Uterus (tissue), 4 donors: ENCODE measurements around the gene TOPBP1. TPM values are rescaled to one million over a fixed set of nuclear protein-coding genes. Genes with fewer than 3 reads are reported as not detected.

Experiments used
- DNase-seq, 2 donors: peaks; one replicate each; pipeline ENCODE4 v3.0.0-alpha.2; 2019 to 2020
- H3K27ac ChIP-seq, 2 donors: fragments of 200-600 bp; sonication (generic); 1 replicate in 1 of 2; 2 replicates in 1 of 2; pipeline ENCODE4 v1.5.1; 2016 to 2018
- H3K27me3 ChIP-seq, 2 donors: fragments of 200-600 bp; sonication (generic); one replicate each; pipeline ENCODE4 v1.5.1; 2018 to 2019; ENCODE audit warnings: control low read depth in 1 of 2
- H3K36me3 ChIP-seq, 2 donors: fragments of 200-600 bp; sonication (generic); one replicate each; pipeline ENCODE4 v1.5.1; 2019; ENCODE audit warnings: control low read depth in 1 of 2
- H3K4me1 ChIP-seq, 2 donors: fragments of 200-600 bp; sonication (generic); one replicate each; pipeline ENCODE4 v1.5.1; 2018 to 2019; ENCODE audit warnings: control low read depth in 1 of 2
- H3K4me3 ChIP-seq, 2 donors: fragments of 200-600 bp; sonication (generic); 1 replicate in 1 of 2; 2 replicates in 1 of 2; pipeline ENCODE4 v1.5.1; 2018 to 2019; ENCODE audit warnings: mild to moderate bottlenecking in 1 of 2
- H3K9me3 ChIP-seq, 2 donors: fragments of 200-600 bp; sonication (generic); one replicate each; pipeline ENCODE4 v1.5.1; 2019; ENCODE audit warnings: control low read depth in 1 of 2
- CTCF ChIP-seq, 4 experiments: fragments of 200-600 bp in 2 of 4; fragments of 450-650 bp in 2 of 4; sonication (generic) in 2 of 4; IDR thresholded peaks; one replicate each; pipeline ENCODE4 v1.5.1; 2016 to 2019; ENCODE audit warnings: antibody characterized with exemption in 4 of 4, mild to moderate bottlenecking in 2 of 4, moderate library complexity in 1 of 4
- POLR2A ChIP-seq, 2 donors: fragments of 450-650 bp; IDR thresholded peaks; one replicate each; pipeline ENCODE4 v1.6.1; 2016; ENCODE audit warnings: antibody characterized with exemption in 2 of 2, mild to moderate bottlenecking in 1 of 2, moderate library complexity in 1 of 2
- intact Hi-C: fragments of 100-400 bp; cut with DNase I; formaldehyde crosslinking; loops from one replicate; pipeline ENCODE4 v1.15.1; 2023; ENCODE audit warnings: low total_unique reads
- total RNA-seq, 4 donors: library from RNA; depleted of rRNA in 3 of 4; stranded (reverse); fragments of >200 nt in 3 of 4; gene quantifications; one replicate each; pipeline versions ENCODE4 v1.1.0 to v1.2.4, GENCODE V29; 2014 to 2023
- donor health status: DM: yes; HTN: yes; CAD: no.

The TOPBP1 gene
- total RNA-seq, 4 donors from 2014 or later: 12.3 to 51.6 (median 20.5) TPM

- peak overlapping the region; percentile 62 to 83 for H3K4me3 ChIP-seq
- H3K36me3 ChIP-seq: no peaks in the 10 kb centered on the region
- DNase-seq: no peak
- H3K27ac ChIP-seq: peak overlapping the region; percentile 63 to 86
- H3K27me3 ChIP-seq: no peaks in the 10 kb centered on the region
- intact Hi-C loops: no loop called here
- H3K9me3 ChIP-seq: no peaks in the 10 kb centered on the region
- TF ChIP-seq POLR2A (IDR thresholded peaks at IDR 0.05) (no peak), CTCF (IDR thresholded peaks at IDR 0.05) (no peak)
- H3K4me1 ChIP-seq: peaks cover 0 to 7% of the 10 kb centered on the region in 2 donors
Observed at GRCh38 chr3:133662278-133662651, 524 bp upstream of the TOPBP1 start.

GRCh38 chr3:133659806-133660205 lies 1.9 kb downstream of the TOPBP1 start:
- Histone ChIP-seq H3K36me3 (no peaks in the 10 kb centered on the region), H3K4me3 (no peak overlapping the region), H3K27ac (no peak overlapping the region), H3K27me3 (no peaks in the 10 kb centered on the region), H3K9me3 (no peaks in the 10 kb centered on the region), H3K4me1 (peaks cover 0 to 7% of the 10 kb centered on the region in 2 donors)
- intact Hi-C loops: no loop called here
- DNase-seq: no peak
- no peak for TF ChIP-seq POLR2A (IDR thresholded peaks at IDR 0.05)
- no peak for TF ChIP-seq CTCF (IDR thresholded peaks at IDR 0.05)

GRCh38 chr3:133655731-133656515 lies 5.8 kb downstream of the TOPBP1 start:
- H3K27me3 ChIP-seq: no peaks in the 10 kb centered on the region
- TF ChIP-seq CTCF (IDR thresholded peaks at IDR 0.05): no peak
- no peak for TF ChIP-seq POLR2A (IDR thresholded peaks at IDR 0.05)
- no peak for DNase-seq
- H3K4me1 ChIP-seq: peaks cover 0 to 7% of the 10 kb centered on the region in 2 donors
- intact Hi-C loops: no loop called here
- no peaks in the 10 kb centered on the region for H3K36me3 ChIP-seq
- H3K27ac ChIP-seq: no peak overlapping the region
- H3K9me3 ChIP-seq: no peaks in the 10 kb centered on the region
- no peak overlapping the region for H3K4me3 ChIP-seq

- Histone ChIP-seq H3K36me3 (peaks cover 0 to 2% of the 10 kb centered on the region in 2 donors), H3K27me3 (no peaks in the 10 kb centered on the region), H3K4me3 (no peak overlapping the region), H3K4me1 (no peaks in the 10 kb centered on the region), H3K9me3 (no peaks in the 10 kb centered on the region), H3K27ac (no peak overlapping the region)
- intact Hi-C loops: no loop called here
- TF ChIP-seq POLR2A (IDR thresholded peaks at IDR 0.05) (no peak), CTCF (IDR thresholded peaks at IDR 0.05) (no peak)
- no peak for DNase-seq
Observed at GRCh38 chr3:133649486-133650068, 12.2 kb downstream of the TOPBP1 start.

GRCh38 chr3:133644768-133645167 lies 17.0 kb downstream of the TOPBP1 start:
- TF ChIP-seq POLR2A (IDR thresholded peaks at IDR 0.05): no peak
- no peak for TF ChIP-seq CTCF (IDR thresholded peaks at IDR 0.05)
- intact Hi-C loops: no loop called here
- H3K36me3 ChIP-seq: peaks cover 0 to 2% of the 10 kb centered on the region in 2 donors

More at GRCh38 chr3:133644768-133645167, 17.0 kb downstream of the TOPBP1 start:
- H3K9me3 ChIP-seq: no peaks in the 10 kb centered on the region
- no peak overlapping the region for H3K27ac ChIP-seq
- DNase-seq: no peak
- H3K4me1 ChIP-seq: no peaks in the 10 kb centered on the region
- no peaks in the 10 kb centered on the region for H3K27me3 ChIP-seq
- no peak overlapping the region for H3K4me3 ChIP-seq
